NK-92 treated with Interleukin-12 subunit alpha and Interleukin-12 subunit beta, amount 100 ng/mL, for 24 hours (cell line): ENCODE results near the gene DIABLO.
A peak's percentile ranks its signal among the peaks of the same experiment; 100 is the strongest.
"Not testable (repeated sequence)": the region's sequence is repeated elsewhere in the genome, so short reads cannot be mapped to it uniquely, and the experiment has no call there.

Source experiments
- DNase-seq: peaks from one replicate; lab custom pipeline; 2025; lab: John Stamatoyannopoulos, UW

The DIABLO gene

GRCh38 chr12:122208073-122208820, 17.6 kb downstream of the DIABLO start:
- no peak for DNase-seq

GRCh38 chr12:122207391-122207790, 18.5 kb downstream of the DIABLO start:
- DNase-seq = no peak

GRCh38 chr12:122206976-122207375, 18.9 kb downstream of the DIABLO start:
- no peak for DNase-seq

- no peak for DNase-seq
Observed at GRCh38 chr12:122206111-122206881, 19.6 kb downstream of the DIABLO start.

- no peak for DNase-seq
Observed at GRCh38 chr12:122205053-122205925, 20.6 kb downstream of the DIABLO start.

- DNase-seq = no peak
Observed at GRCh38 chr12:122204167-122205052, 21.4 kb downstream of the DIABLO start.

GRCh38 chr12:122203301-122204166, 22.3 kb downstream of the DIABLO start, which contains the start of gene B3GNT4:
Gene B3GNT4 (plus strand): TSS chr12:122203709. CDS start chr12:122204619, 910 bp downstream.
- DNase-seq = no peak

GRCh38 chr12:122202811-122203210, 23.0 kb downstream of the DIABLO start:
- not testable (repeated sequence) for DNase-seq

GRCh38 chr12:122202017-122202416, 23.8 kb downstream of the DIABLO start:
- DNase-seq = no peak

- DNase-seq = no peak
Observed at GRCh38 chr12:122201381-122201780, 24.5 kb downstream of the DIABLO start.

- no peak for DNase-seq
Observed at GRCh38 chr12:122200541-122201175, 25.2 kb downstream of the DIABLO start.

- DNase-seq = no peak
Observed at GRCh38 chr12:122199484-122200355, 26.1 kb downstream of the DIABLO start.

GRCh38 chr12:122197612-122197966, 28.3 kb downstream of the DIABLO start:
- DNase-seq = no peak

GRCh38 chr12:122195405-122195804, 30.4 kb downstream of the DIABLO start:
- no peak for DNase-seq

GRCh38 chr12:122194804-122195203, 31.0 kb downstream of the DIABLO start:
- DNase-seq = no peak

GRCh38 chr12:122192441-122192840, 33.4 kb downstream of the DIABLO start:
- no peak for DNase-seq

- DNase-seq = peak; percentile 5
Observed at GRCh38 chr12:122190842-122191668, 34.8 kb downstream of the DIABLO start.
